H1 (cell line): ENCODE results near the gene SEC24A. TPM values are rescaled to one million over a fixed set of nuclear protein-coding genes. Genes with fewer than 3 reads are reported as not detected.
A peak's percentile ranks its signal among the peaks of the same experiment; 100 is the strongest.
"Not testable (repeated sequence)": the region's sequence is repeated elsewhere in the genome, so short reads cannot be mapped to it uniquely, and the experiment has no call there.

Experiments
- CTCF ChIA-PET: fragments of 300-600 bp; sonication (Branson Sonifier 250); formaldehyde crosslinking; loops from one replicate; lab custom pipeline; 2021; ENCODE audit not compliant: partially characterized antibody; lab: Charles Lee
- POLR2A ChIA-PET: fragments of 300-600 bp; sonication (Branson Sonifier 250); formaldehyde crosslinking; loops from one replicate; lab custom pipeline; 2021; ENCODE audit warnings: inconsistent platforms; ENCODE audit not compliant: partially characterized antibody; lab: Charles Lee
- DNase-seq, 2 experiments: peaks; one replicate each; pipeline versions ENCODE4 v3.0.0 to v3.0.0-alpha.2; 2010 to 2022; ENCODE audit warnings: low spot score in 2 of 2, low read depth in 1 of 2, mixed read lengths in 1 of 2
- FAIRE-seq: peaks from 2 replicates; lab custom pipeline; 2011; peaks lifted over from hg19 to GRCh38; lab: Jason Lieb, UNC
- H2AFZ ChIP-seq: 2 replicates; pipeline ENCODE4 v1.8.1; 2012; ENCODE audit warnings: low read length, inconsistent platforms
- H2AK5ac ChIP-seq: 2 replicates; pipeline ENCODE4 v1.6.1; 2013; ENCODE audit warnings: low read depth, low read length
- H2BK120ac ChIP-seq: replicated peaks from 2 replicates; pipeline ENCODE3; 2013; ENCODE audit warnings: low read depth, low read length, inconsistent platforms
- H2BK12ac ChIP-seq: 2 replicates; pipeline ENCODE4 v1.6.1; 2013; ENCODE audit warnings: low read depth, low read length
- H2BK15ac ChIP-seq: 2 replicates; pipeline ENCODE4 v1.6.1; 2013; ENCODE audit warnings: low read length
- H2BK20ac ChIP-seq: 2 replicates; pipeline ENCODE4 v1.6.1; 2013; ENCODE audit warnings: low read length
- H2BK5ac ChIP-seq: 2 replicates; pipeline ENCODE4 v1.6.1; 2013; ENCODE audit warnings: low read depth, low read length
- H3K14ac ChIP-seq: 2 replicates; pipeline ENCODE4 v1.6.1; 2013; ENCODE audit warnings: inconsistent platforms; ENCODE audit not compliant: insufficient read length
- H3K18ac ChIP-seq: 2 replicates; pipeline ENCODE4 v1.6.1; 2013; ENCODE audit warnings: low read length; ENCODE audit errors: extremely low read depth
- H3K23ac ChIP-seq: 2 replicates; pipeline ENCODE4 v1.6.1; 2013; ENCODE audit warnings: inconsistent platforms; ENCODE audit not compliant: insufficient read length
- H3K23me2 ChIP-seq: 2 replicates; pipeline ENCODE4 v1.6.1; 2013; ENCODE audit warnings: low read depth, low read length
- H3K27ac ChIP-seq: 2 replicates; pipeline ENCODE4 v1.6.1; 2011; ENCODE audit warnings: low read depth, low read length, inconsistent platforms
- H3K27me3 ChIP-seq, 4 experiments: replicated peaks in 1 of 4; 1 replicate in 1 of 4; 2 replicates in 3 of 4; pipeline versions ENCODE4 v1.6.1 to v1.8.1; 2011 to 2013; ENCODE audit warnings: low read length in 3 of 4, mild to moderate bottlenecking in 3 of 4, inconsistent platforms in 2 of 4, mixed read lengths in 2 of 4, moderate library complexity in 1 of 4; ENCODE audit not compliant: control insufficient read depth in 3 of 4, insufficient read depth in 3 of 4; ENCODE audit errors: extremely low read depth in 1 of 4
- H3K36me3 ChIP-seq, 4 experiments: 2 replicates each; pipeline versions ENCODE4 v1.6.1 to v1.8.1; 2011 to 2013; ENCODE audit warnings: mild to moderate bottlenecking in 4 of 4, low read length in 3 of 4, moderate library complexity in 2 of 4, control low read depth in 1 of 4, inconsistent platforms in 1 of 4; ENCODE audit not compliant: insufficient read depth in 4 of 4, control insufficient read depth in 2 of 4
- H3K4ac ChIP-seq: replicated peaks from 2 replicates; pipeline ENCODE3; 2013; ENCODE audit warnings: low read length, low read depth, mixed read lengths, inconsistent platforms; ENCODE audit not compliant: insufficient read length
- H3K4me1 ChIP-seq, 4 experiments: replicated peaks in 1 of 4; 1 replicate in 1 of 4; 2 replicates in 3 of 4; pipeline versions ENCODE4 v1.6.1 to v1.8.1; 2011 to 2013; ENCODE audit warnings: low read length in 3 of 4, inconsistent platforms in 2 of 4, mixed read lengths in 1 of 4; ENCODE audit not compliant: insufficient read depth in 4 of 4, control insufficient read depth in 3 of 4
- H3K4me2 ChIP-seq, 2 experiments: 2 replicates each; pipeline versions ENCODE4 v1.6.1 to v1.8.1; 2011 to 2013; ENCODE audit warnings: low read depth in 2 of 2, low read length in 2 of 2, control low read depth in 1 of 2, inconsistent platforms in 1 of 2, mild to moderate bottlenecking in 1 of 2; ENCODE audit not compliant: insufficient read depth in 1 of 2
- H3K4me3 ChIP-seq, 4 experiments: fragments of 200-600, 300-600 bp in 1 of 4; sonication (generic), shearing (Covaris generic), sonication (Bioruptor Twin) in 1 of 4; 2 replicates each; pipeline versions ENCODE4 v1.5.1 to v1.8.1; 2011 to 2016; ENCODE audit warnings: low read length in 4 of 4, low read depth in 3 of 4, control low read depth in 2 of 4, inconsistent platforms in 2 of 4, mild to moderate bottlenecking in 2 of 4, mixed read lengths in 1 of 4, moderate library complexity in 1 of 4; ENCODE audit not compliant: insufficient read depth in 2 of 4; ENCODE audit errors: extremely low read depth in 1 of 4
- H3K56ac ChIP-seq: replicated peaks from 2 replicates; pipeline ENCODE3; 2013; ENCODE audit warnings: low read depth, mild to moderate bottlenecking, mixed read lengths, low read length, inconsistent platforms; ENCODE audit not compliant: insufficient read length
- H3K79me1 ChIP-seq: 2 replicates; pipeline ENCODE4 v1.6.1; 2013; ENCODE audit warnings: low read depth, low read length, control low read depth
- H3K79me2 ChIP-seq, 2 experiments: 2 replicates each; pipeline versions ENCODE4 v1.6.1 to v1.8.1; 2012 to 2013; ENCODE audit warnings: low read length in 2 of 2, mild to moderate bottlenecking in 2 of 2, inconsistent platforms in 1 of 2; ENCODE audit not compliant: insufficient read depth in 2 of 2, control insufficient read depth in 1 of 2
- H3K9ac ChIP-seq, 4 experiments: replicated peaks in 1 of 4; 1 replicate in 1 of 4; 2 replicates in 3 of 4; pipeline versions ENCODE4 v1.6.1 to v1.8.1; 2011 to 2013; ENCODE audit warnings: low read depth in 3 of 4, low read length in 3 of 4, control low read depth in 2 of 4, mild to moderate bottlenecking in 2 of 4, moderate library complexity in 2 of 4, inconsistent platforms in 1 of 4; ENCODE audit errors: extremely low read depth in 1 of 4
- H3K9me3 ChIP-seq, 2 experiments: 2 replicates each; pipeline versions ENCODE4 v1.6.1 to v1.8.1; 2012 to 2013; ENCODE audit warnings: mild to moderate bottlenecking in 2 of 2, moderate library complexity in 2 of 2, control low read depth in 1 of 2, inconsistent platforms in 1 of 2, low read depth in 1 of 2, low read length in 1 of 2, mixed read lengths in 1 of 2; ENCODE audit not compliant: insufficient read depth in 2 of 2
- H4K20me1 ChIP-seq, 2 experiments: replicated peaks in 1 of 2; 2 replicates each; pipeline versions ENCODE3 to v1.8.1; 2011 to 2013; ENCODE audit warnings: inconsistent platforms in 2 of 2, low read length in 2 of 2, mild to moderate bottlenecking in 1 of 2; ENCODE audit not compliant: insufficient read depth in 2 of 2, control insufficient read depth in 1 of 2
- H4K5ac ChIP-seq: 2 replicates; pipeline ENCODE4 v1.6.1; 2013; ENCODE audit warnings: low read length, low read depth, mixed read lengths, inconsistent platforms; ENCODE audit not compliant: insufficient read length
- H4K8ac ChIP-seq: 2 replicates; pipeline ENCODE4 v1.8.0; 2013; ENCODE audit warnings: mild to moderate bottlenecking, moderate library complexity, low read length, inconsistent platforms; ENCODE audit not compliant: insufficient read depth; ENCODE audit errors: extremely low read depth
- H4K91ac ChIP-seq: replicated peaks from 2 replicates; pipeline ENCODE3; 2013; ENCODE audit warnings: low read length, mixed read lengths, inconsistent platforms; ENCODE audit not compliant: insufficient read length
- WGBS, 2 experiments: shearing (Covaris generic) in 1 of 2; methylation state at CpG; one replicate each; pipeline versions ENCODE4 v1.1.6 to v1.1.7; 2013 to 2015; ENCODE audit warnings: low lambda C conversion rate in 2 of 2, mixed read lengths in 2 of 2, inconsistent platforms in 1 of 2, low coverage in 1 of 2, missing lambda C conversion rate in 1 of 2; ENCODE audit not compliant: insufficient replicate concordance in 2 of 2, insufficient coverage in 1 of 2, insufficient read length in 1 of 2; ENCODE audit errors: extremely low coverage in 1 of 2, missing lambda C conversion rate in 1 of 2; 5-methylcytosine and 5-hydroxymethylcytosine counted together
- polyA plus RNA-seq, 7 experiments: library from polyadenylated mRNA; depleted of rRNA in 3 of 7; stranded (reverse) in 5 of 7; unstranded in 2 of 7; fragments of >200 nt in 5 of 7; fragments of 200-250 nt in 2 of 7; gene quantifications; 1 replicate in 5 of 7; 2 replicates in 1 of 7; 4 replicates in 1 of 7; pipeline versions ENCODE4 v1.2.1 to v1.2.3, GENCODE V29; 2011 to 2013; ENCODE audit warnings: missing spikeins in 2 of 7, mixed read lengths in 2 of 7
- total RNA-seq: library from RNA; stranded (reverse); fragmentation: NEBNext Ultra II Directional; extraction: Animal tissue kit (Norgen Biotek cat#: 25700); gene quantifications from 2 replicates; pipeline ENCODE4 v1.2.1, GENCODE V29; 2021

The SEC24A gene
- total and polyA plus RNA-seq, 2 of the 8 experiments (the other 6 are each of a cell fraction or from before 2014, with no cell fraction given) = 18.8 to 33.7 TPM

GRCh38 chr5:134650660-134651059, 2.1 kb downstream of the SEC24A start:
- H4K8ac ChIP-seq, H3K23ac ChIP-seq, H3K27ac ChIP-seq, H2BK15ac ChIP-seq, H2BK120ac ChIP-seq, H3K4ac ChIP-seq, H3K27me3 ChIP-seq, H3K9ac ChIP-seq, H3K9me3 ChIP-seq, H3K4me3 ChIP-seq, POLR2A ChIA-PET, H3K18ac ChIP-seq, FAIRE-seq, H2AK5ac ChIP-seq, H2BK5ac ChIP-seq, H3K14ac ChIP-seq, H3K79me1 ChIP-seq, H4K5ac ChIP-seq, H2BK12ac ChIP-seq, H2AFZ ChIP-seq, H3K36me3 ChIP-seq, H2BK20ac ChIP-seq, H3K56ac ChIP-seq, H3K4me1 ChIP-seq, H4K91ac ChIP-seq, H4K20me1 ChIP-seq, DNase-seq, CTCF ChIA-PET: not testable (repeated sequence)
- Histone ChIP-seq H3K4me2 (peak overlapping the region in 1 of 2 experiments; percentile 80; a peak in 2 of 4 replicates), H3K79me2 (peaks cover 5 to 60% of the 10 kb centered on the region in 2 experiments), H3K23me2 (peaks cover 11% of the 10 kb centered on the region; the same call in 1 of the 2 replicates)
- WGBS, 2 experiments = 87% methylated on average over 6 of the region's 6 CpGs; no CpG with 5 or more reads in 1 of the 2 experiments
